Esophagus muscularis mucosa (tissue), 4 donors: Measurements from ENCODE around the gene LRRC4. TPM values are rescaled to one million over a fixed set of nuclear protein-coding genes. Genes with fewer than 3 reads are reported as not detected.

Source experiments
- DNase-seq: peaks from one replicate; pipeline ENCODE4 v3.0.0-alpha.2; 2017; ENCODE audit errors: extremely low spot score
- H3K27ac ChIP-seq, 4 donors: fragments of 200-600 bp; sonication (generic); replicated peaks in 1 of 4; 1 replicate in 3 of 4; 2 replicates in 1 of 4; pipeline ENCODE4 v1.5.1; 2016 to 2019; ENCODE audit warnings: mild to moderate bottlenecking in 1 of 4
- H3K27me3 ChIP-seq, 4 donors: fragments of 200-600 bp; sonication (generic); one replicate each; pipeline versions ENCODE4 v1.5.1 to v1.6.0; 2016 to 2019
- H3K36me3 ChIP-seq, 4 donors: fragments of 200-600 bp; sonication (generic); one replicate each; pipeline ENCODE4 v1.5.1; 2016 to 2019
- H3K4me1 ChIP-seq, 4 donors: fragments of 200-600 bp; sonication (generic); one replicate each; pipeline ENCODE4 v1.5.1; 2016 to 2019
- H3K4me3 ChIP-seq, 4 donors: fragments of 200-600 bp; sonication (generic); 1 replicate in 2 of 4; 2 replicates in 2 of 4; pipeline ENCODE4 v1.5.1; 2016 to 2019; ENCODE audit warnings: mild to moderate bottlenecking in 4 of 4, moderate library complexity in 1 of 4
- H3K9me3 ChIP-seq, 4 donors: fragments of 200-600 bp; sonication (generic); 1 replicate in 3 of 4; 2 replicates in 1 of 4; pipeline ENCODE4 v1.5.1; 2016 to 2019
- CTCF ChIP-seq, 3 experiments: fragments of 200-600 bp in 2 of 3; fragments of 450-650 bp in 1 of 3; sonication (generic) in 2 of 3; IDR thresholded peaks; one replicate each; pipeline ENCODE4 v1.5.1; 2017 to 2019; ENCODE audit warnings: antibody characterized with exemption in 3 of 3, mild to moderate bottlenecking in 2 of 3, moderate library complexity in 1 of 3
- EP300 ChIP-seq: sonication (generic); formaldehyde crosslinking; IDR thresholded peaks from one replicate; pipeline ENCODE4 v1.6.1; 2017; ENCODE audit warnings: antibody characterized with exemption
- POLR2A ChIP-seq: fragments of 450-650 bp; IDR thresholded peaks from one replicate; pipeline ENCODE4 v1.6.1; 2017; ENCODE audit warnings: antibody characterized with exemption, moderate library complexity, mild to moderate bottlenecking, low read depth
- POLR2AphosphoS5 ChIP-seq, 2 donors: sonication (generic); formaldehyde crosslinking; IDR thresholded peaks; one replicate each; pipeline ENCODE4 v1.6.1; 2017; ENCODE audit warnings: antibody characterized with exemption in 2 of 2
- WGBS: methylation state at CpG from one replicate; pipeline ENCODE4 v1.1.5; 2018; 5-methylcytosine and 5-hydroxymethylcytosine counted together
- intact Hi-C: fragments of 100-400 bp; cut with DNase I; formaldehyde crosslinking; loops from one replicate; pipeline ENCODE4 v1.15.1; 2023
- total RNA-seq, 4 donors: library from RNA; depleted of rRNA; stranded (reverse); fragments of >200 nt; gene quantifications; one replicate each; pipeline versions ENCODE4 v1.1.0 to v1.2.1, GENCODE V29; 2016

LRRC4 gene
- total RNA-seq, 4 donors from 2014 or later: under 0.01 to 1.3 (median 0.79) TPM

- 93% methylated on average over 3 of the region's 3 CpGs for WGBS
These were observed 28.8 kb upstream of the LRRC4 start for GRCh38 chr7:128060018-128060417.

DNA sequence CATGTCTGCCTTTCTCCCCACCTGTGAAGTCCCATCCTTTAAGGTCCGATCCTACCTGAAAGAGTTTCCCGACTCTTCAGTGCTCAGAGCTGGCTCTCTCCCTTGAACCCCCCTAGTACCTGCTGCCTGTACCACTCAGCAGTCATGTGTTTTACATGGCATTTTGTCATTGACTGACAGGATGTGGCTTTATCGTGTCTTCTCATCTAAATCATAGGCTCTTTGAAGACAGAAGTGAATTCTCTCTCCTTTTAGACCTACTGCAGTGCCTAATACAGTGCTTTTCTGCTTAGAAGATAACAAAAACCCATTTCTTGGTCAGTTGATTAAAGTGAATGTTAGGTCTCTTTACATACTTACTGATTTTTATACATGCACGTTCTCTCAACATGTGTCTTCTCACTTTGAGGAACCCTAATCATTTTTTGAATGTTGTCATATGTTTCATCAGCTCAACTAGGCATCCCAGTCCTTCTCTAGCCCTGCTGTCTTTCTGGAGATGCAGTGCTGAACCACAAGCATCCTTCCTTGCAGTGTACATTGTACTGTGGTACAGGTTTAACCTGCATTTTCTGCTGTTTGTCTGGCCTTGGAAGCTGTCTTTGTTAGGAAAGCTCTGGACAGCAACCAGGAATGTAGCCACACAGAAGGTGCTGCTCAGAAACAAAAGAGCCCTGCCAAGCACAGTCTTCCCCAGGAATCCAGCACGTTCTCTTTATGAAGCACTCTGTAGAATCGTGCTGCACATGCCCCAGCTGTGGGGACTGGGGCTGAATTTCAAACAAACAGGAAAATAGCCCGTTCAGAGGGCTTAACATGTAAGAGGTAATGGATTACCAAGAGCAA lies 28.1 kb upstream of the LRRC4 start:
- Histone ChIP-seq H3K4me1 (peaks cover 0 to 6% (median 0%) of the 10 kb centered on the region in 4 donors), H3K9me3 (no peaks in the 10 kb centered on the region), H3K27me3 (no peaks in the 10 kb centered on the region), H3K4me3 (no peak overlapping the region), H3K27ac (no peak overlapping the region), H3K36me3 (peaks cover 0 to 5% (median 0%) of the 10 kb centered on the region in 4 donors)
- 70% methylated on average over 7 of the region's 7 CpGs for WGBS
- intact Hi-C loops: no loop called here
- TF ChIP-seq EP300 (no peak), POLR2A (no peak), POLR2AphosphoS5 (IDR thresholded peaks at IDR 0.05) (no peak), CTCF (IDR thresholded peaks at IDR 0.05) (no peak)
- no peak for DNase-seq

More at GRCh38 chr7:128060018-128060417, 28.8 kb upstream of the LRRC4 start:
- intact Hi-C loops: no loop called here
- H3K27ac ChIP-seq: no peak overlapping the region
- no peak for TF ChIP-seq POLR2AphosphoS5 (IDR thresholded peaks at IDR 0.05)
- TF ChIP-seq CTCF (IDR thresholded peaks at IDR 0.05): no peak
- no peak for TF ChIP-seq EP300
- no peak for TF ChIP-seq POLR2A
- no peak for DNase-seq
- no peak overlapping the region for H3K4me3 ChIP-seq
- H3K27me3 ChIP-seq: no peaks in the 10 kb centered on the region
- no peaks in the 10 kb centered on the region for H3K9me3 ChIP-seq
- peaks cover 0 to 6% (median 0%) of the 10 kb centered on the region in 4 donors for H3K4me1 ChIP-seq
- peaks cover 0 to 5% (median 0%) of the 10 kb centered on the region in 4 donors for H3K36me3 ChIP-seq

DNA sequence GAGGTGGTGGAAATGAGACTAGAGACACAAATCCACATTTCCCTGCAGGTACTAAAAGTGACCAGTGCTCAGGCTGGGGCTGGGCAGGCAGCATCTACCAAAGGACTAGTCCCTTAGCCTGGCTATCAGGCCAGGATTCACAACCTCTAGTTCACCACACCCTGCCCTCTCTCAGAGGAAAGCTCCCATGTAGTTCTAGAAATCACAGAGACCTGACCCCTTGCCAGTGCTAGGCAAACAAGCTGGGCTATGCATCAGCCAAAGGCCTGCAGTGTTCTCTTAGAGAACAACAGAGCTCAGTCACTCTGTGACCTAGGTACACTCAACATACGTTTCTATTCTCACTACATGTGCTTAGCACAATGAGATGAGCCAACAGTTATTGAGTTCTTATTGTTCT lies 26.7 kb upstream of the LRRC4 start:
- intact Hi-C loops: no loop called here
- Histone ChIP-seq H3K9me3 (no peaks in the 10 kb centered on the region), H3K27ac (no peak overlapping the region), H3K4me1 (peaks cover 0 to 6% (median under 1%) of the 10 kb centered on the region in 4 donors), H3K36me3 (peaks cover 0 to 5% (median 0%) of the 10 kb centered on the region in 4 donors), H3K27me3 (no peaks in the 10 kb centered on the region), H3K4me3 (no peak overlapping the region)
- TF ChIP-seq CTCF (IDR thresholded peaks at IDR 0.05) (no peak), POLR2AphosphoS5 (IDR thresholded peaks at IDR 0.05) (no peak), EP300 (no peak), POLR2A (no peak)
- WGBS: 70% methylated on average over 1 of the region's 1 CpG
- DNase-seq: no peak

DNA sequence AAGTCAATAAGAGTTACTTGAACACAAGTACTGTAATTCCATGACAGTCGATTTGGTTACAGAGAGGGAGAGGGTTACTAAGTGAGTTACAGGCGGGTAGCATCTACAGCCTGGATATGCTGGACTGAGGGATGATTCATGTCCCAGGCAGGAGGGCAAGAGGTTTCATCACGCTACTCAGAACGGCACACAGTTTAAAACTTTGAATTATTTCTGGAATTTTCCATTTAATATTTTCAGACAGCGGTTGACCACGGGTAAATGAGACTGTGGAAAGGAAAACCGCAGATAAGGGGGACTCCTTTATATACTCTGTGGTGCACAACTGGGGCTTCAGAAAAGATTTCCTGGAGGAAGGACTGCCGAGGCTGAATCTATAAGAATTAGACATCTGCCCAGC lies 25.7 kb upstream of the LRRC4 start:
- TF ChIP-seq POLR2AphosphoS5 (IDR thresholded peaks at IDR 0.05) (no peak), EP300 (no peak), CTCF (IDR thresholded peaks at IDR 0.05) (no peak), POLR2A (no peak)
- 86% methylated on average over 8 of the region's 8 CpGs for WGBS
- Histone ChIP-seq H3K9me3 (no peaks in the 10 kb centered on the region), H3K36me3 (peaks cover 0 to 5% (median 0%) of the 10 kb centered on the region in 4 donors), H3K27me3 (no peaks in the 10 kb centered on the region), H3K4me1 (peaks cover 5 to 12% (median 6%) of the 10 kb centered on the region in 4 donors), H3K27ac (no peak overlapping the region), H3K4me3 (no peak overlapping the region)
- intact Hi-C loops: no loop called here
- DNase-seq: no peak
